ENCODE results near the gene KRT25. TPM values are rescaled to one million over a fixed set of nuclear protein-coding genes. Genes with fewer than 3 reads are reported as not detected.

Gene KRT25, protein sequence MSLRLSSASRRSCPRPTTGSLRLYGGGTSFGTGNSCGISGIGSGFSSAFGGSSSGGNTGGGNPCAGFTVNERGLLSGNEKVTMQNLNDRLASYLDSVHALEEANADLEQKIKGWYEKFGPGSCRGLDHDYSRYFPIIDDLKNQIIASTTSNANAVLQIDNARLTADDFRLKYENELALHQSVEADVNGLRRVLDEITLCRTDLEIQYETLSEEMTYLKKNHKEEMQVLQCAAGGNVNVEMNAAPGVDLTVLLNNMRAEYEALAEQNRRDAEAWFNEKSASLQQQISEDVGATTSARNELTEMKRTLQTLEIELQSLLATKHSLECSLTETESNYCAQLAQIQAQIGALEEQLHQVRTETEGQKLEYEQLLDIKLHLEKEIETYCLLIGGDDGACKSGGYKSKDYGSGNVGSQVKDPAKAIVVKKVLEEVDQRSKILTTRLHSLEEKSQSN
- not detected for total RNA-seq
- long read RNA-seq = 0 reads

DNA sequence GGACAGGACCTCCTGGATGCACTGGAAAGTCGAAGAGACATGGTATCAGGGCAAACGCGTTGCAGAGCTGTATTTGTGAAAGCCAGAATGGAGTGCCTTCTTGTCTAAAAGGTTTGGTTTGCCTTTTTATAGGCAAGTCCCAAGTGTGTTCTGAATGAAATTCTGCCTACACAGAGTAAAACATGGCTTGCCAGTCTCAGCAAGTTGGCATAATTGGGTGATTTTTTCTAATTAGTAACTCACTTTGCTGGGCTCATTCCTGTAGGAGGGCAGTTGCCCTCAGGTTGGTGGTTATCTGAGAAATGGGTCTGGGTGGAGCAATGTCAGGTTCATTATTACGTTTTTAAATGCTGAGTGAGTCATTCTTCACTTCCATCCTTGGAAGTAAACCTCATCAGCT, at the start of gene KRT25:
Gene KRT25, minus strand, starts transcription at position 101 of the 400 bp plus-strand sequence. Its CDS starts 60 bp downstream, at position 41.
- ATAC-seq (no peak), DNase-seq (no peak)
- intact Hi-C loops (cut with DNase I, micrococcal nuclease) = no loop called here

DNA sequence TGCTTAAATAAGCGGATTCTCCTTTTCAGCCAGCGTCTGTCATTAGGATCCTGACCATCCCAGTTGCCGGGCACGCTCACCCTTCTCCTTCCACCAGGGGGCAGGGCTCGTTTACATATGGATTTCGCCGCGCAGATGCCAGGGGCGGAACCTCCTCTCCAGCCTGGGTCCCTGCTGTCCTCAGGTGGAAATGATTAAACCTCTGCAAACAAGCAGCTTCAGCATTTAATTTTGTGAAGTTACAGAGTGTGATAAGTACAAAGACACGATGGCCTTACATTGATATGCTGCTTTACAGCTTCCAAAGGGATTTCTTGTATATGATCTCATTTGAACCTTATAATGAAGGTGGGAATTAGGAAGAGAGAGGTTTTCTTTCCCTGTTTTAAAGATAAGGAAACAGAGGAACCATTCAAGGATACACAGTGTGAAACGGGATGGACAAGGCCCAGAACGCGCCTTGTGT, 48.5 kb upstream of the KRT25 start:
- DNase-seq (peak; percentile 62 to 89), ATAC-seq (peak; percentile 100)
- intact Hi-C loops (cut with DNase I, micrococcal nuclease) = loop anchor here in 1 of 2 donors (5.0 kb wide), 1 partner anchor 864 kb away; no protein-coding TSS in a partner anchor

DNA sequence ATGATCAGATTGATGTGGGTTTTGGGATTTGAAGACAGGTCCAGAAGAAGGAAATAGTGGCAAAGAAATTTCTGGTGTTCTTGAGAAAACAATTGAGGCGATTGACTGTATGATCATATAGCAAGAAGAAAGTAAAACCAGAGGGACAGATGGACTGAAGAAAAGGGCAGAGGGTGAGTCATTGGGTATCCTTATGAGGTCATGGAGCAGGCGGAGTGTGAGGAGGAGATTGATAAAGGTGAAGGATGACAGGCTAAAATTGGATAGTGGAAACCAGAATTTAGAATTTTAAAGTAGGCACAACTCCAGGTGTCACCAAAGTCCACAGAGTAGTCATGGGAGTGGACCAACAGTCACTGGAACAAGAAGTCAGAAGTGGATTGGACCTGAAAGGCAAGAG, 46.0 kb upstream of the KRT25 start:
- ATAC-seq = no peak
- intact Hi-C loops (cut with DNase I, micrococcal nuclease) = loop anchor here in 1 of 2 donors (5.0 kb wide), 1 partner anchor 866 kb away; no protein-coding TSS in a partner anchor
- DNase-seq = no peak

DNA sequence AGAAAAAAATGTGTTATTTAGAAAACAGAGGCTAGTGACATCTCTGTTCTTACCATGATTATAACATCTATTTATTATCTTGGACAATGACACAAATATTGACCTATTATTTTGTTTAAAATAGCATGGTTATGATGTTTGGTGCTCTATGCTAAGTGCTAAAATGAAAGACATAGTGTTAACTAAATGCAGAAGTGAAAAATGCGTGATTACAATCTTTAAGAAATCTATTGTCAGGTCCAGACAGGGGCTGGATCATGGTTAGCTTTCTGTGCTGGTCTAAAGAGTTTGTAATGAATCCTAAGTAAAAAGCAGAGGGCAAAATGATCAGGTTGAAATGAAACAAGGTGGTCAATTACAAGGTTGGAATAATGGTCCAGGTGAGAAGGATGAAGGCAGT, 45.2 kb upstream of the KRT25 start:
- intact Hi-C loops (cut with DNase I, micrococcal nuclease) = loop anchor here in 1 of 2 donors (5.0 kb wide), 1 partner anchor 867 kb away; no protein-coding TSS in a partner anchor
- no peak for DNase-seq
- no peak for ATAC-seq

DNA sequence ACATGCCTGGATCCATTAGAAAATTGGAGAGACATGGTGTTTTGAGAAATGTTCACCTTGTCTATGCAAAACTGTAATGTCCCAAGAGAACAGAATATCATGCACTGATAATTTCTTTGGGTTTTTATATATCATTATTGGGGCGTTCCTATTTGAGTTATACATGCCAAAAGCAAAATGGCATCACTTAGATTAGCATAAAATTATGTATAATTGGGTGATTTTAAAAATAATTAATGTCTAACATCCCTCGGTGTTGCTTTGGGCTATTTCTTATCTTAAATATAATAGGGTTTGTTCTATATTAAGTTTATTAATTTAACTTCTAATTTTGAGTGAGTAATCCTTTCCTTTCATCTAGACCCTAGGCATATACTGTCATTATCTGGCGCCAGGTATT, 44.7 kb upstream of the KRT25 start, which contains the start of gene KRT28:
Gene KRT28, minus strand, starts transcription at position 101 of the 400 bp plus-strand sequence. Its CDS starts 66 bp downstream, at position 35.
- no peak for DNase-seq
- ATAC-seq = no peak
- intact Hi-C loops (cut with DNase I, micrococcal nuclease) = loop anchor here in 1 of 2 donors (5.0 kb wide), 1 partner anchor 867 kb away; no protein-coding TSS in a partner anchor

DNA sequence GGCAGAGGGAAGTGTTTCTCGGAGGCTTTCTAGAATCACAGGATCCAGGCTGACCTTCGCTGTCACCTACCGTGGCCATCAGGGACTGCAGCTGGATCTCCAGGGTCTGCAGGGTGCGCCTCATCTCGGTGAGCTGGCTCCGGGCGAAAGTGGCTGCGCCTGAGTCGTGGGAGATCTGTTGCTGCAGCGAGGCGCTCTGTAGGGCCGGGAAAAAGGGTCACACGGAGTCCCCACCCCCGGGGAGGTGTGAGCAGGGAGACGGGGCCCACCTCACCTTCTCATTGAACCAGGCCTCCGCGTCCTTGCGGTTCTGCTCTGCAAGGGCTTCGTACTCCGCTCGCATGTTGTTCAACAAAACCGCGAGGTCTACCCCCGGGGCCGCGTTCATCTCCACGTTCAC, 41.7 kb upstream of the KRT25 start:
- DNase-seq = no peak
- ATAC-seq = no peak
- intact Hi-C loops (cut with DNase I, micrococcal nuclease) = no loop called here

DNA sequence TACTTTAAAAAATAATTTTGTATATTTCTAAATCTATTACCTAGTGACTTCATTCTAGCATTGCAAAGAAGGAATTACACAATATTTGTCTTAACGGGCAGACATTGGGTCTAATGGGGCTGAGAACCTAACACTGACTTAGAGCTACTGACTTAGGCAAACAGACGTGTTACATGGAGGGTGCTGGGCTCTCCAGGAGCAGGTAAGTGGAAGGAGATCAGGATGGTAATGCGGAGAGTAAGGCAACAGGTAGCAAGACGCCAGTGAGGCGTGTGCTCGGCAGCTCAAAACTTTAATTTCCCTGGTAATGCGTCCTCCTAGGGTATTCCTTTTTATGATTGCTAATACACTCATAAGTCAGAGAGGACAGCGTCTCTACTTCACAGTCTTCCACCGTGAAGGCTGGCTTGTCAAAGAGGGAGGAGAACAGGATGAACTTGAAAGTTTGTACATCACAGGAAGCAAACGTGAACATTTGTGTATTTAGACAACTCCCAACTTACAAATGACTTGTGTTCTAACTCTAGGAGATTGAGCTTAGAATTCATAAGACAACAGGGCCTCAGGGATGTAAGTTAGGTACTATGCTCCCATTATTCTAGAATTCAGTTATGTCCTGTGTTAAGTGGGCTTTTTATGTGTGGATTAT, 40.0 kb upstream of the KRT25 start:
- intact Hi-C loops (cut with DNase I, micrococcal nuclease) = no loop called here
- DNase-seq = no peak
- ATAC-seq = no peak

DNA sequence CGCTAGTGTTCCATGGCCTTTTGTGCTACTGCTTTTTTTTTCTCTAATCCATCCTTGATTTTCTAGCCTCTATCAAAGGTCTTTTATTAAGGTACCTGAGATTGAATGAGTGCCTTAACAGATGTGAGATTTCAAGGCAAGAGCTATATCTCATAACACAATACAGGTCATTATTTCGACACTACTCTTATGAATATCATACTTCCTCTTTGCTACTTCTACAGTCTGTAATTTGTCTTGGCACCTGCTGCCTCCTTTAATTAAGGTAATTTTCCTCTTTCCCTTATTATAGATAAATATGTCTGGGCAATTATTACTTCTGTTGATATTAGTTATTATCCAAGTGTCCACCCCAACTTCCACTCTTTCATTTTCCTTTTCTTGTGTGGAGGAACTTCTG, 39.3 kb upstream of the KRT25 start:
- DNase-seq (no peak), ATAC-seq (no peak)
- intact Hi-C loops (cut with DNase I, micrococcal nuclease) = no loop called here

DNA sequence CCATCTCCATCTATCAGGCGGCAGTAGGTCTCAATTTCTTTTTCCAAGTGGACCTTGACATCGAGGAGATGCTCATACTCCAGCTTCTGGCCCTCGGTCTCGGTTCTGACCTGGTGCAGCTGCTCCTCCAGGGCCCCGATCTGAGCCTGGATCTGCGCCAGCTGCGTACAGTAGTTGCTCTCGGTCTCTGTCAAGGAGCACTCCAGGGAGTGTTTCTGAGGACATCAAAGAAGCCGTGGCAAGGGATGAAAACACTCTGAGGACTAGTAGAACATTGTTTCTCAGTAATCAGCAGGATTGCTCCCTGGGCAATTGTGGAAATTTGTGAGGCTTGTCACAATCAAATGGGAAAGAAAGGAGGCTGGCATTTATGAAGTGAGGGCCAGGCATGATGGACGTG, 38.7 kb upstream of the KRT25 start:
- intact Hi-C loops (cut with DNase I, micrococcal nuclease) = no loop called here
- ATAC-seq = no peak
- DNase-seq = no peak

DNA sequence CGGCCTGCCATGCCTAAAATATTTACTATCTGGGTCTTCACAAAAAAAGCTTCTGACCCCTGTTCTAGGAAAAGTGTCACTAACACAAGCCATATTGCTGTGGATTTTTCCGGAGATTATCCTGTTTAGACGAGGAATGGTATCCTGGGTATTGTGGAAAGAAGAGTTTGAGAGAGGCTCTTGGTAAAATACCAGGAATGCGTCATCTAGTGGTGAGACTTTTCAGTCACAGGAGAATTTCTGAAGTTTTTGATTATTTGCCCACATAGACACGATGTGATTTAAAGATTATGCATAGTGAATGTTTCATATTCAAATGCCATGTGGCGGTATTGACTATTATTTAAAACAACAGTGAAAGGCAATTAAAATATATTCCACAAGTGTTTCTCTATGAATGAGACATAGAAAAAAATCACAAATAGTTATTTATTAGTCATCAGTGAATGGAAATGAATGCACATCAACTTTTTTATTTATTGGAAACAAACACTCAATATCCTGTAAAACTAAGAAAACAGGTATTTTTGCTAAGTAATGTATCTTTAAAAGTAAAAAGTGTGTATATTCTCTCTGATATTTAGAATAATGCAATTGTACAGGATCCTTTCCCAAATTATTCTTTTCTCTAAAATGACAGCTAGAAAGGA, 36.8 kb upstream of the KRT25 start:
- intact Hi-C loops (cut with DNase I, micrococcal nuclease) = no loop called here
- ATAC-seq (no peak), DNase-seq (no peak)

DNA sequence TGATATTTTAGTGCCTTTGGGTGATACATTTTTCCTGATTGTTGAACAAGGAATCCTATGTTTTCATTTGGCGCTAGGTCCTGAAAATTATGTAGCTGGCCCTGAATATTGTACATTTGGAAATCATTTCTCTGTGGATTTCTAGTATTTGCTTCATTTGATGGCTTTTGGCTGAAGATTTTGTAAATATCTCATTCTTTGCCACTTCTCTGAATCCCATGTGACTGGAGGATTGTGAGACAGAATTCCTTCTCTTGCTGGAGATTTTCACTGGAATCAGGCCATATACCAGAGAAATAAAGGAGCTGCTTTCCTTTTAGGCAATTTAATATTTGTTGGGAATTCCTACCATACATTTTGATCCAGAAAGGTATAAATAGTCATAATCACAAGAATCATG, 36.0 kb upstream of the KRT25 start:
- ATAC-seq = no peak
- no peak for DNase-seq
- intact Hi-C loops (cut with DNase I, micrococcal nuclease) = no loop called here

DNA sequence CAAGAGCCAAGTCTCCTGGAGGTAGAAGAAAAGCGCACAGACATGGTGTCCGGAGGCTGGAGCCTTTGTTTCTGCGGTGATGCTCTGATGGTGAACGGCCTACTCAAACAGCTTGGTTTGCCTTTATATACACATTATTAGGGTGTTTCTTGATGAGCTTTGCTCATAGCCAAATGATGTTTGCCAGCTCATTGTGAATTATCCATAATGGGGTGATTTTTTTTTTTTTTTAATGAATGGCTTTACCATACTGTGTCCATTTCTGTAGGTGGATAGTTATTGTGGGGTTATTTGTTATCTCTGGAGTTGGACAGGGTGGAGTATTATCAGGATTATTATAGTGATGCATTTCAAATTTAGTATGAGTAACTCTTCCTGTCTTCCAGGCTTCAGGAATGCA, 27.3 kb upstream of the KRT25 start, which contains the start of gene KRT27:
Gene KRT27, minus strand, starts transcription at position 101 of the 400 bp plus-strand sequence. Its CDS starts 57 bp downstream, at position 44.
- intact Hi-C loops (cut with DNase I, micrococcal nuclease) = no loop called here
- ATAC-seq = no peak
- DNase-seq = no peak

DNA sequence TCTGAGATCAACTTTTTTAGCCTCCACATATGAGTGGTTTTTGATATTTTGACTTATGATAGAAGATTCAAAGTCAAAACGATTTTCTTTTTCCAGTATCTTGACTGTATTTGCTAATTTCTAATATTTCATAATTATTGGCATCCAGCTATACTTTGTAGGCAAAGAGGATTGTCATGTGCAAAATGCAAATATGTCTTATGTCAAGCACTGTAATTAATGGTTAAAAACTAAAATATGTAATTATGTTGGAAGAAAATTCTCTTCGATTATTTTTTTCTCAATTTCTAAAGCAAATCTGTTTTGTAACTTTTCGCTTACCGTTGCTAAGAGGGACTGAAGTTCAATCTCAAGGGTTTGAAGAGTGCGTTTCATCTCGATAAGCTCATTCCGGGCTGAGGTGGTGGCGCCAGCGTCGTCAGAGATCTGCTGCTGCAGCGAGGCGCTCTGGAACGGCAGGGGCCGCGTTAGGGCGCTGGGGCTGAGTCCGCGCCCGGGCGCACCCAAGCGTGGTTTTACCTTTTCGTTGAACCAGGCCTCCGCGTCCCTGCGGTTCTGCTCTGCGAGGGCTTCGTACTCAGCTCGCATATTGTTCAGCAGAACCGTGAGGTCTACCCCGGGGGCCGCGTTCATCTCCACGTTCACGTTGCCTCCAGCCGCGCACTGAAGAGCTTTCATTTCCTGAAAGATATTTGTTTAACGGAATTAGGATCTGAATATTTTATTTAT, 24.2 kb upstream of the KRT25 start:
- intact Hi-C loops (cut with DNase I, micrococcal nuclease) = no loop called here
- peak in 1 of 2 donors; percentile 9 for DNase-seq
- no peak for ATAC-seq

DNA sequence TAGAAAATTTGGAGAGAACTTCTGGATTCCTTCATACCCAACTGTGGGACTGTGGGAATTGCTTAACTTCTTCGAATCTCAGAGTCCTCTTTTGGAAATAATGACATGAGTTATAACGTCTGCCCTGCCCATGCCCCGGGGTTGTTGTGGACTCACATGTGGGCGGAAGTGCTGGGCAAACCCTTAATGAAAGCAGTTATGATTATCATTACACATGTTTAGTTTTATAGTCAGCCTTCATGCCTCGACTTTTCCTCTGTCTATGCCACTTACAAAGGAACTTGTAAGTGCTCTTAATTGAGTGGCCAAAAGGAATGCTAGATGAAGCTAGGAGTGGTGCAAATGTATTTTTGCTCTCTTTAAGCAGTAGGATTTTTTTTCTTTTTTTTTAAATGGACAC, 23.3 kb upstream of the KRT25 start:
- DNase-seq (no peak), ATAC-seq (no peak)
- intact Hi-C loops (cut with DNase I, micrococcal nuclease) = no loop called here

DNA sequence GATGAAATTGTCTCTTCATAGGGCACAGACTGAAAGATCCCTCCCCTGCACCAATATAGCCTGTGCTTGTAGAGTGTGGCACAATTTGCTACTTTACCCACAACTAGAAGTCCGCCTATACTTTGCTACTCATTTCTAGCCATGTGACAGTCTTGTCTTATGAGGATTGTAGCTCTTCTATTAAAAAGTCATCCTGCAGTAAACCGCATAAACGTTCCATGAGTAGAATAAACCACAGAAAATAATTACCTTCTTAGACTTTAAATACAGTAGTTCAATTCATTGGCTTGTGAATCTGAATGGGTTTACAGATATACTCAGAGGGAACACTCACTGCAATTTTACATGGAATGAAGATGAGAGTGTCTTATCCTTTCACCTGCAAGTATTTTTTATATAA, 22.8 kb upstream of the KRT25 start:
- no peak for DNase-seq
- ATAC-seq = no peak
- intact Hi-C loops (cut with DNase I, micrococcal nuclease) = no loop called here

DNA sequence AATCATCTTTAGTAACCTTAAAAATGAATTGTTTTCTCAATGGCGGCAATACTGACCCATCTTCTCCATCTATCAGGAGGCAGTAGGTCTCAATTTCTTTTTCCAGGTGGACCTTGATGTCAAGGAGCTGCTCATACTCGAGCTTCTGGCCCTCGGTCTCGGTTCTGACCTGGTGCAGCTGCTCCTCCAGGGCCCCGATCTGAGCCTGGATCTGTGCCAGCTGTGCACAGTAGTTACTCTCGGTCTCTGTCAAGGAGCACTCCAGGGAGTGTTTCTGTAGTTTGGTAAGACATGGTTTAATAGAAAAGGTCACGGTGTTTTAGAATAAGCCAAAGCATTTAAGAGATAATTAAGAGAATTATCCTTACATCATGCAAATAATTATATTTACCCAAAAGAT, 22.3 kb upstream of the KRT25 start:
- DNase-seq (no peak), ATAC-seq (no peak)
- intact Hi-C loops (cut with DNase I, micrococcal nuclease) = no loop called here

DNA sequence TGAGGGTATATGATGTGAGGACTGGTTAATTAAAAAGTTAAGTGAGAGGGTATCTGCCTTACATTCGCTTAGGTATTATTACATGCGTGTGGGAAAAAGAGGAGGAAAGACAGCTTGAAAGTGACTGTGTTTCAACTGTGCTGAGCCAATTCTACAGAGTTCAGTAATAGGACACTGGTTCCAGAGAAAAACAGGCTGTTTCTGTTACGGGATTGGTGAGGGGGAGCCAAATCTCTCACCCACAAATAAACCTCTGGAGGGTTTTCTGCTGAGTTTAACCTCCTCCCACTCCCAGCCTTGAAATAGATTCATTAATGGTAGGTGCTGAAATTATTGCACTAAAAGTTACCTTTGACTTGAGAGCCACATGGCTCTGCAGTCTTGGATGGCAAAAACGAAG, 20.8 kb upstream of the KRT25 start:
- ATAC-seq (no peak), DNase-seq (no peak)
- intact Hi-C loops (cut with DNase I, micrococcal nuclease) = no loop called here

DNA sequence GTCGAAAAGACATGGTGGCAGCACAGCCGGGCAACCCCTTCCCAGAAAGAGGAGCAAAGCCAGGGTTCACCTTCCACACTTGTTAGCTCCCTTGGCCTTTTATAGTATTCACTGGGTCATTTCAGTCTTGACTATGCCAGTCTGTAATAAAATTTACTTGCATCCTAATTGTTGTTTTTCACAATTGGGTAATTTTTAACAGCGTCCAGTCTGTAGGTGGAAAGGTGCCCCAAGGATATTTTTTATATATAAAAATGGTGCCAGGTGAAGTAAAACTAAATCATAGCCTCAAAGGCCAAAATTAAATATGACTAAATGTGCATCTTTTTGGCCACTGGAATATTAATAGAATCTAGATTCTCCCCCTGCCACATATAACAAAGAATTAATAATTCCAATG, 17.0 kb upstream of the KRT25 start, which contains the start of gene KRT26:
Gene KRT26, minus strand, starts transcription at position 101 of the 400 bp plus-strand sequence. Its CDS starts 88 bp downstream, at position 13.
- no peak for ATAC-seq
- DNase-seq = no peak
- intact Hi-C loops (cut with DNase I, micrococcal nuclease) = no loop called here

DNA sequence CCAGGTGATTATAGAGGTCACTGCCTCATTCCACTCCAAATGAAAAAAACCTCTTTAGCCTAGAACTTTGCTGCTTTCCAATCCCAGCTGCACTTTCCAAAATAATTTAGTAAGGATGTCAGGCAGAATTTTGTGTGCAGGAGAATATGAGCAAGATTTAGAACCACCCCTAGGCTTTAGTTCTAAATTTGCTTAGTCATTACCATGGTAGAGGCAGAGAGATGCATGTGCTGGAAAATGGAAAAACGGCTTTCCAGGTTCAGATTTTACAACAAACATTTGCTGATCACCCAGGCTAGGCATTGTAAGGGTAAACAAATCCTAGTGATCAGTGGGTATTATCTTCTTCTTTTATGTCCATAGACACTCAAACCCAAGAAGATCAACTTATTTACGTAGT, 10.5 kb upstream of the KRT25 start:
- ATAC-seq (no peak), DNase-seq (no peak)
- intact Hi-C loops (cut with DNase I, micrococcal nuclease) = no loop called here
